Measurements from ENCODE around the gene UPK1A. TPM values are rescaled to one million over a fixed set of nuclear protein-coding genes. Genes with fewer than 3 reads are reported as not detected.

UPK1A gene
- total RNA-seq, 1 experiment from 2014 or later: 1.6 TPM

- TF ChIP-seq, protein P1, sequence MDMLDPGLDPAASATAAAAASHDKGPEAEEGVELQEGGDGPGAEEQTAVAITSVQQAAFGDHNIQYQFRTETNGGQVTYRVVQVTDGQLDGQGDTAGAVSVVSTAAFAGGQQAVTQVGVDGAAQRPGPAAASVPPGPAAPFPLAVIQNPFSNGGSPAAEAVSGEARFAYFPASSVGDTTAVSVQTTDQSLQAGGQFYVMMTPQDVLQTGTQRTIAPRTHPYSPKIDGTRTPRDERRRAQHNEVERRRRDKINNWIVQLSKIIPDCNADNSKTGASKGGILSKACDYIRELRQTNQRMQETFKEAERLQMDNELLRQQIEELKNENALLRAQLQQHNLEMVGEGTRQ (CRISPR knock-in tag; IDR thresholded peaks at IDR 0.05): peak; percentile 79
- TF ChIP-seq ZNF263 (CRISPR knock-in tag; IDR thresholded peaks at IDR 0.05; ENCODE audit: low read depth): peak; percentile 36; the same call in 1 of the 2 replicates
- TF ChIP-seq ELF4 (CRISPR knock-in tag; IDR thresholded peaks at IDR 0.05; ENCODE audit: low read depth): 0 out of 2 replicates have a peak, but pooled peaks have one; percentile 35
- peak; percentile 76; the same call in 1 of the 2 replicates for TF ChIP-seq IRF2 (CRISPR knock-in tag; IDR thresholded peaks at IDR 0.05; ENCODE audit: borderline replicate concordance, low read depth)
- TF ChIP-seq NR3C1 (CRISPR knock-in tag; conservative IDR thresholded peaks at IDR 0.05; ENCODE audit: low read depth): no peak; the same call in 1 of the 2 replicates
- peak; percentile 99 for TF ChIP-seq FOXP1 (CRISPR knock-in tag; IDR thresholded peaks at IDR 0.05; ENCODE audit: borderline replicate concordance)
- TF ChIP-seq EMX1 (CRISPR knock-in tag; IDR thresholded peaks at IDR 0.05): no peak
- TF ChIP-seq, protein P2, sequence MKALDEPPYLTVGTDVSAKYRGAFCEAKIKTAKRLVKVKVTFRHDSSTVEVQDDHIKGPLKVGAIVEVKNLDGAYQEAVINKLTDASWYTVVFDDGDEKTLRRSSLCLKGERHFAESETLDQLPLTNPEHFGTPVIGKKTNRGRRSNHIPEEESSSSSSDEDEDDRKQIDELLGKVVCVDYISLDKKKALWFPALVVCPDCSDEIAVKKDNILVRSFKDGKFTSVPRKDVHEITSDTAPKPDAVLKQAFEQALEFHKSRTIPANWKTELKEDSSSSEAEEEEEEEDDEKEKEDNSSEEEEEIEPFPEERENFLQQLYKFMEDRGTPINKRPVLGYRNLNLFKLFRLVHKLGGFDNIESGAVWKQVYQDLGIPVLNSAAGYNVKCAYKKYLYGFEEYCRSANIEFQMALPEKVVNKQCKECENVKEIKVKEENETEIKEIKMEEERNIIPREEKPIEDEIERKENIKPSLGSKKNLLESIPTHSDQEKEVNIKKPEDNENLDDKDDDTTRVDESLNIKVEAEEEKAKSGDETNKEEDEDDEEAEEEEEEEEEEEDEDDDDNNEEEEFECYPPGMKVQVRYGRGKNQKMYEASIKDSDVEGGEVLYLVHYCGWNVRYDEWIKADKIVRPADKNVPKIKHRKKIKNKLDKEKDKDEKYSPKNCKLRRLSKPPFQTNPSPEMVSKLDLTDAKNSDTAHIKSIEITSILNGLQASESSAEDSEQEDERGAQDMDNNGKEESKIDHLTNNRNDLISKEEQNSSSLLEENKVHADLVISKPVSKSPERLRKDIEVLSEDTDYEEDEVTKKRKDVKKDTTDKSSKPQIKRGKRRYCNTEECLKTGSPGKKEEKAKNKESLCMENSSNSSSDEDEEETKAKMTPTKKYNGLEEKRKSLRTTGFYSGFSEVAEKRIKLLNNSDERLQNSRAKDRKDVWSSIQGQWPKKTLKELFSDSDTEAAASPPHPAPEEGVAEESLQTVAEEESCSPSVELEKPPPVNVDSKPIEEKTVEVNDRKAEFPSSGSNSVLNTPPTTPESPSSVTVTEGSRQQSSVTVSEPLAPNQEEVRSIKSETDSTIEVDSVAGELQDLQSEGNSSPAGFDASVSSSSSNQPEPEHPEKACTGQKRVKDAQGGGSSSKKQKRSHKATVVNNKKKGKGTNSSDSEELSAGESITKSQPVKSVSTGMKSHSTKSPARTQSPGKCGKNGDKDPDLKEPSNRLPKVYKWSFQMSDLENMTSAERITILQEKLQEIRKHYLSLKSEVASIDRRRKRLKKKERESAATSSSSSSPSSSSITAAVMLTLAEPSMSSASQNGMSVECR (CRISPR knock-in tag; IDR thresholded peaks at IDR 0.05; ENCODE audit: borderline replicate concordance): peak; percentile 99
- TF ChIP-seq ZNF121 (CRISPR knock-in tag; IDR thresholded peaks at IDR 0.05): peak; percentile 84; the same call in 1 of the 2 replicates
- TF ChIP-seq ATF1 (CRISPR knock-in tag; IDR thresholded peaks at IDR 0.05): peak; percentile 88; the same call in 1 of the 2 replicates
- TF ChIP-seq TCF7 (CRISPR knock-in tag; IDR thresholded peaks at IDR 0.05; ENCODE audit: low read depth): peak; percentile 95
- no peak for TF ChIP-seq ZNF416 (CRISPR knock-in tag; IDR thresholded peaks at IDR 0.05)
- TF ChIP-seq, protein P3, sequence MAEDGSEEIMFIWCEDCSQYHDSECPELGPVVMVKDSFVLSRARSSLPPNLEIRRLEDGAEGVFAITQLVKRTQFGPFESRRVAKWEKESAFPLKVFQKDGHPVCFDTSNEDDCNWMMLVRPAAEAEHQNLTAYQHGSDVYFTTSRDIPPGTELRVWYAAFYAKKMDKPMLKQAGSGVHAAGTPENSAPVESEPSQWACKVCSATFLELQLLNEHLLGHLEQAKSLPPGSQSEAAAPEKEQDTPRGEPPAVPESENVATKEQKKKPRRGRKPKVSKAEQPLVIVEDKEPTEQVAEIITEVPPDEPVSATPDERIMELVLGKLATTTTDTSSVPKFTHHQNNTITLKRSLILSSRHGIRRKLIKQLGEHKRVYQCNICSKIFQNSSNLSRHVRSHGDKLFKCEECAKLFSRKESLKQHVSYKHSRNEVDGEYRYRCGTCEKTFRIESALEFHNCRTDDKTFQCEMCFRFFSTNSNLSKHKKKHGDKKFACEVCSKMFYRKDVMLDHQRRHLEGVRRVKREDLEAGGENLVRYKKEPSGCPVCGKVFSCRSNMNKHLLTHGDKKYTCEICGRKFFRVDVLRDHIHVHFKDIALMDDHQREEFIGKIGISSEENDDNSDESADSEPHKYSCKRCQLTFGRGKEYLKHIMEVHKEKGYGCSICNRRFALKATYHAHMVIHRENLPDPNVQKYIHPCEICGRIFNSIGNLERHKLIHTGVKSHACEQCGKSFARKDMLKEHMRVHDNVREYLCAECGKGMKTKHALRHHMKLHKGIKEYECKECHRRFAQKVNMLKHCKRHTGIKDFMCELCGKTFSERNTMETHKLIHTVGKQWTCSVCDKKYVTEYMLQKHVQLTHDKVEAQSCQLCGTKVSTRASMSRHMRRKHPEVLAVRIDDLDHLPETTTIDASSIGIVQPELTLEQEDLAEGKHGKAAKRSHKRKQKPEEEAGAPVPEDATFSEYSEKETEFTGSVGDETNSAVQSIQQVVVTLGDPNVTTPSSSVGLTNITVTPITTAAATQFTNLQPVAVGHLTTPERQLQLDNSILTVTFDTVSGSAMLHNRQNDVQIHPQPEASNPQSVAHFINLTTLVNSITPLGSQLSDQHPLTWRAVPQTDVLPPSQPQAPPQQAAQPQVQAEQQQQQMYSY (CRISPR knock-in tag; IDR thresholded peaks at IDR 0.05): peak; percentile 75
- peak; percentile 86; the same call in 1 of the 2 replicates for TF ChIP-seq NR1H2 (CRISPR knock-in tag; IDR thresholded peaks at IDR 0.05)
- TF ChIP-seq CREB1 (CRISPR knock-in tag; IDR thresholded peaks at IDR 0.05): 0 out of 2 replicates have a peak, but pooled peaks have one; percentile 84
- TF ChIP-seq, protein P4, sequence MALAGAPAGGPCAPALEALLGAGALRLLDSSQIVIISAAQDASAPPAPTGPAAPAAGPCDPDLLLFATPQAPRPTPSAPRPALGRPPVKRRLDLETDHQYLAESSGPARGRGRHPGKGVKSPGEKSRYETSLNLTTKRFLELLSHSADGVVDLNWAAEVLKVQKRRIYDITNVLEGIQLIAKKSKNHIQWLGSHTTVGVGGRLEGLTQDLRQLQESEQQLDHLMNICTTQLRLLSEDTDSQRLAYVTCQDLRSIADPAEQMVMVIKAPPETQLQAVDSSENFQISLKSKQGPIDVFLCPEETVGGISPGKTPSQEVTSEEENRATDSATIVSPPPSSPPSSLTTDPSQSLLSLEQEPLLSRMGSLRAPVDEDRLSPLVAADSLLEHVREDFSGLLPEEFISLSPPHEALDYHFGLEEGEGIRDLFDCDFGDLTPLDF (CRISPR knock-in tag; IDR thresholded peaks at IDR 0.05): peak; percentile 92
- TF ChIP-seq PRRX2 (CRISPR knock-in tag; IDR thresholded peaks at IDR 0.05): no peak
- peak; percentile 86 for TF ChIP-seq ZNF138 (CRISPR knock-in tag; conservative IDR thresholded peaks at IDR 0.05)
- no peak; the same call in 1 of the 2 replicates for TF ChIP-seq ZNF317 (CRISPR knock-in tag; IDR thresholded peaks at IDR 0.05; ENCODE audit: borderline replicate concordance, low read depth)
- TF ChIP-seq, protein P5, sequence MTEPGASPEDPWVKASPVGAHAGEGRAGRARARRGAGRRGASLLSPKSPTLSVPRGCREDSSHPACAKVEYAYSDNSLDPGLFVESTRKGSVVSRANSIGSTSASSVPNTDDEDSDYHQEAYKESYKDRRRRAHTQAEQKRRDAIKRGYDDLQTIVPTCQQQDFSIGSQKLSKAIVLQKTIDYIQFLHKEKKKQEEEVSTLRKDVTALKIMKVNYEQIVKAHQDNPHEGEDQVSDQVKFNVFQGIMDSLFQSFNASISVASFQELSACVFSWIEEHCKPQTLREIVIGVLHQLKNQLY (CRISPR knock-in tag; IDR thresholded peaks at IDR 0.05): no peak
- TF ChIP-seq, protein P6, sequence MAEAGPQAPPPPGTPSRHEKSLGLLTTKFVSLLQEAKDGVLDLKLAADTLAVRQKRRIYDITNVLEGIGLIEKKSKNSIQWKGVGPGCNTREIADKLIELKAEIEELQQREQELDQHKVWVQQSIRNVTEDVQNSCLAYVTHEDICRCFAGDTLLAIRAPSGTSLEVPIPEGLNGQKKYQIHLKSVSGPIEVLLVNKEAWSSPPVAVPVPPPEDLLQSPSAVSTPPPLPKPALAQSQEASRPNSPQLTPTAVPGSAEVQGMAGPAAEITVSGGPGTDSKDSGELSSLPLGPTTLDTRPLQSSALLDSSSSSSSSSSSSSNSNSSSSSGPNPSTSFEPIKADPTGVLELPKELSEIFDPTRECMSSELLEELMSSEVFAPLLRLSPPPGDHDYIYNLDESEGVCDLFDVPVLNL (CRISPR knock-in tag; IDR thresholded peaks at IDR 0.05; ENCODE audit: borderline replicate concordance, low read depth): peak; percentile 87; the same call in 1 of the 2 replicates
- peak; percentile 83; the same call in 1 of the 2 replicates for TF ChIP-seq IRF1 (CRISPR knock-in tag; IDR thresholded peaks at IDR 0.05)
- no peak for TF ChIP-seq NFATC4 (CRISPR knock-in tag; IDR thresholded peaks at IDR 0.05)
- peak; percentile 63; the same call in 1 of the 2 replicates for TF ChIP-seq ATF6 (CRISPR knock-in tag; IDR thresholded peaks at IDR 0.05)
Measured at GRCh38 chr19:35704218-35704617, 37.9 kb downstream of the UPK1A start, which contains the start of gene ZBTB32 (continued).
